Thyroid gland (tissue), 4 donors: Measurements from ENCODE around the gene FHOD3. TPM values are rescaled to one million over a fixed set of nuclear protein-coding genes. Genes with fewer than 3 reads are reported as not detected.

Experiments used
- DNase-seq, 2 donors: peaks; one replicate each; pipeline ENCODE4 v3.0.0-alpha.2; 2019
- H3K27ac ChIP-seq, 3 donors: fragments of 200-600 bp; sonication (generic); 1 replicate in 2 of 3; 2 replicates in 1 of 3; pipeline ENCODE4 v1.5.1; 2016 to 2019; ENCODE audit warnings: mild to moderate bottlenecking in 1 of 3, moderate library complexity in 1 of 3
- H3K27me3 ChIP-seq: fragments of 200-600 bp; sonication (generic); one replicate; pipeline ENCODE4 v1.5.1; 2019
- H3K36me3 ChIP-seq, 2 donors: fragments of 200-600 bp; sonication (generic); one replicate each; pipeline ENCODE4 v1.5.1; 2016 to 2019
- H3K4me1 ChIP-seq, 2 donors: fragments of 200-600 bp; sonication (generic); one replicate each; pipeline ENCODE4 v1.5.1; 2017 to 2019
- H3K4me3 ChIP-seq, 3 donors: fragments of 200-600 bp; sonication (generic); replicated peaks in 1 of 3; 1 replicate in 2 of 3; 2 replicates in 1 of 3; pipeline ENCODE4 v1.5.1; 2016; ENCODE audit warnings: mild to moderate bottlenecking in 1 of 3
- H3K9me3 ChIP-seq: fragments of 200-600 bp; sonication (generic); one replicate; pipeline ENCODE4 v1.5.1; 2017
- POLR2A ChIP-seq, 2 donors: fragments of 450-650 bp; IDR thresholded peaks; one replicate each; pipeline ENCODE4 v1.6.1; 2017; ENCODE audit warnings: antibody characterized with exemption in 2 of 2, mild to moderate bottlenecking in 2 of 2, moderate library complexity in 1 of 2
- WGBS, 2 donors: methylation state at CpG; one replicate each; pipeline ENCODE4 v1.1.5; 2017; 5-methylcytosine and 5-hydroxymethylcytosine counted together
- intact Hi-C: fragments of 100-400 bp; cut with DNase I; formaldehyde crosslinking; loops from one replicate; pipeline ENCODE4 v1.15.1; 2023
- total RNA-seq, 4 donors: library from RNA; depleted of rRNA; stranded (reverse); fragments of >200 nt; gene quantifications; one replicate each; pipeline ENCODE4 v1.2.3, GENCODE V29; 2016
- TF ChIP-seq, protein P1 (sequence below), 6 experiments: fragments of 200-600 bp in 3 of 6; fragments of 450-650 bp in 3 of 6; sonication (generic) in 3 of 6; IDR thresholded peaks; one replicate each; pipeline ENCODE4 v1.5.1; 2016 to 2019; ENCODE audit warnings: antibody characterized with exemption in 6 of 6, mild to moderate bottlenecking in 2 of 6, inconsistent platforms in 1 of 6, moderate library complexity in 1 of 6

Gene FHOD3
- total RNA-seq, 4 donors from 2014 or later, result 1.6 to 6.9 (median 4.8) TPM

DNA sequence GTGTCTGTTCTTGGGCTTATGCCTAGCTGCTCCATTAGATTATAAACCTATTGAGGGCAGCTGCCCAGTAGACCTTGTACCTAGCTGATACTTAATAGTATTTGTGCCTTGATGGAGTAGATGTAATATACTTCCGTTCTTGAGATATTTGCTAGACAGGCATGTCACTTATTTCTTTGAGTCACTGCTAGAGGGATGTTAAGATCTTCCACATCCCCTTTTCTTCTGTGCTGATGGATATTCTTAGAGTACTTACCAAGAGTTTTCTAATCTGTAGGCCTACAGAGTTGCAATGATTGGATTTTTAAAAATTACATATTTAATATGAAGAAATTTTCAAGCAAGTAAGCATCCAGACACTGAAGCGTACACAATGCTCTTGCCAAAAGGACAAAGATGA lies 304.6 kb downstream of the FHOD3 start:
- 95 to 96% methylated on average over 2 of the region's 2 CpGs for WGBS, 2 donors
- Histone ChIP-seq H3K27ac (no peak overlapping the region), H3K36me3 (no peaks in the 10 kb centered on the region), H3K4me3 (no peak overlapping the region), H3K4me1 (no peaks in the 10 kb centered on the region), H3K9me3 (no peaks in the 10 kb centered on the region), H3K27me3 (no peaks in the 10 kb centered on the region)
- intact Hi-C loops, result no loop called here
- no peak for TF ChIP-seq POLR2A (IDR thresholded peaks at IDR 0.05)
- TF ChIP-seq, protein P1, sequence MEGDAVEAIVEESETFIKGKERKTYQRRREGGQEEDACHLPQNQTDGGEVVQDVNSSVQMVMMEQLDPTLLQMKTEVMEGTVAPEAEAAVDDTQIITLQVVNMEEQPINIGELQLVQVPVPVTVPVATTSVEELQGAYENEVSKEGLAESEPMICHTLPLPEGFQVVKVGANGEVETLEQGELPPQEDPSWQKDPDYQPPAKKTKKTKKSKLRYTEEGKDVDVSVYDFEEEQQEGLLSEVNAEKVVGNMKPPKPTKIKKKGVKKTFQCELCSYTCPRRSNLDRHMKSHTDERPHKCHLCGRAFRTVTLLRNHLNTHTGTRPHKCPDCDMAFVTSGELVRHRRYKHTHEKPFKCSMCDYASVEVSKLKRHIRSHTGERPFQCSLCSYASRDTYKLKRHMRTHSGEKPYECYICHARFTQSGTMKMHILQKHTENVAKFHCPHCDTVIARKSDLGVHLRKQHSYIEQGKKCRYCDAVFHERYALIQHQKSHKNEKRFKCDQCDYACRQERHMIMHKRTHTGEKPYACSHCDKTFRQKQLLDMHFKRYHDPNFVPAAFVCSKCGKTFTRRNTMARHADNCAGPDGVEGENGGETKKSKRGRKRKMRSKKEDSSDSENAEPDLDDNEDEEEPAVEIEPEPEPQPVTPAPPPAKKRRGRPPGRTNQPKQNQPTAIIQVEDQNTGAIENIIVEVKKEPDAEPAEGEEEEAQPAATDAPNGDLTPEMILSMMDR (IDR thresholded peaks at IDR 0.05), result no peak
- DNase-seq, result no peak

DNA sequence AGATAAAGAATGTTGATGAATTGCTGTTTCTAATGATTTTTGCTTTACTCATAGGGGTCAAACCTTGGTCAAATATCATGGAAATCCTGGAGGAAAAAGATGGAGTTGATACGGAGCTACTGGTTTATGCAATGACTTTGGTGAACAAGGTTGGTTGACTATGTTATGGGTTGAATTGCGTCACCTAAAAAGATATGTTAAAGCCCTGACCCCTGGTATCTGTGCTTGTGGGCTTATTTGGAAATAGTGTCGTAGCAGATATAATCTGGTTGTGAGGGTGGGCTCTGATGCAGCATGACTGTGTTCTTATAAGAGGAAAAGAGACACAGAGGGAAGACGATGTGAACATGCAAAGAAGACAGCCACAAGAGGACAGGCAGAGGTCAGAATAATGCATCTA lies 305.1 kb downstream of the FHOD3 start:
- H3K4me1 ChIP-seq, result no peaks in the 10 kb centered on the region
- DNase-seq, result no peak
- TF ChIP-seq, protein P1 (IDR thresholded peaks at IDR 0.05), result no peak
- no peak for TF ChIP-seq POLR2A (IDR thresholded peaks at IDR 0.05)
- no peak overlapping the region for H3K27ac ChIP-seq
- no peaks in the 10 kb centered on the region for H3K36me3 ChIP-seq
- H3K27me3 ChIP-seq, result no peaks in the 10 kb centered on the region
- intact Hi-C loops, result no loop called here
- WGBS, 2 donors, result 88 to 90% methylated on average over 4 of the region's 4 CpGs
- no peak overlapping the region for H3K4me3 ChIP-seq
- H3K9me3 ChIP-seq, result no peaks in the 10 kb centered on the region

DNA sequence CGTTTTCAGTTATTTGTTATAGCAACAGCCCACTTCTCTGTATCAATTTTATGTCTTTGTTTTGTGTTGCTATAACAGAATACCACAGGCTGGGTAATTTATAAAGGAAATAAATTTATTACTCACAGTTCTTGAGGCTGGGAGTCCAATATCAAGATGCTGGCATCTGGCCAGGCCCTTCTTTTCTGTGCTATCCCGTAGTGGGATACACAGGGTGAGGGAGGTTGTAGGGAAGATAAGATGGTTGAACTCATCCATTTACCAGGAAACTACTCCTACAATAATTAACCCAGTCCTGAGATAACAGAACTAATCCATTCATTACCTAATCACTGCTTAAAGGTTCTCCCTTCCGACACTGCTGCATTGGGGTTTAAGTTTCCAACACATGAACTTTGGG lies 310.6 kb downstream of the FHOD3 start:
- WGBS, 2 donors, result 67 to 70% methylated on average over 3 of the region's 3 CpGs
- no peaks in the 10 kb centered on the region for H3K4me1 ChIP-seq
- no peak for DNase-seq
- H3K36me3 ChIP-seq, result no peaks in the 10 kb centered on the region
- no peaks in the 10 kb centered on the region for H3K9me3 ChIP-seq
- intact Hi-C loops, result no loop called here
- TF ChIP-seq POLR2A (IDR thresholded peaks at IDR 0.05), result no peak
- TF ChIP-seq, protein P1 (IDR thresholded peaks at IDR 0.05), result no peak
- H3K27ac ChIP-seq, result no peak overlapping the region
- H3K4me3 ChIP-seq, result no peak overlapping the region
- no peaks in the 10 kb centered on the region for H3K27me3 ChIP-seq

DNA sequence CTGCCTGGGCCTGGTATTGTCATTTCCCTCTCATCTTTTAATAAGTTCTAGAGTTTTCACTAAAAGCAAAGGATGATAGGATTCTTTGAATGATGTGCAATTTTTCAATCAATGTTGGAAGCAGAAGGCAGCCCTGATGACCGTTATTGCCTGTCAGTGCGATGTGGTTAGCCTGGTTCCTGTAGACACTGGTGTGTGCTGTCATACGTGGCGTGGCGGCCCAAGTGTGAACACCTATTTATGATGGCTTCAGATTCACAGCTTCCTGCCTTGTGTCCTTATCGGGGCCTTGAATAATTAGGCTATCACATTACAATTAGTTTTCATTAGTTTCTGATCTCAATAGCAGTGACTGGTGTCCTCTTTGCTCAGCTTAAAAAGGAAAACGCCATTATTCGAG lies 312.7 kb downstream of the FHOD3 start:
- no peak for DNase-seq
- WGBS, 2 donors, result 95% methylated on average over 8 of the region's 8 CpGs
- no peak overlapping the region for H3K27ac ChIP-seq
- intact Hi-C loops, result no loop called here
- no peaks in the 10 kb centered on the region for H3K9me3 ChIP-seq
- no peaks in the 10 kb centered on the region for H3K27me3 ChIP-seq
- H3K4me1 ChIP-seq, result no peaks in the 10 kb centered on the region
- no peak for TF ChIP-seq POLR2A (IDR thresholded peaks at IDR 0.05)
- TF ChIP-seq, protein P1 (IDR thresholded peaks at IDR 0.05), result no peak
- H3K4me3 ChIP-seq, result no peak overlapping the region
- no peaks in the 10 kb centered on the region for H3K36me3 ChIP-seq

DNA sequence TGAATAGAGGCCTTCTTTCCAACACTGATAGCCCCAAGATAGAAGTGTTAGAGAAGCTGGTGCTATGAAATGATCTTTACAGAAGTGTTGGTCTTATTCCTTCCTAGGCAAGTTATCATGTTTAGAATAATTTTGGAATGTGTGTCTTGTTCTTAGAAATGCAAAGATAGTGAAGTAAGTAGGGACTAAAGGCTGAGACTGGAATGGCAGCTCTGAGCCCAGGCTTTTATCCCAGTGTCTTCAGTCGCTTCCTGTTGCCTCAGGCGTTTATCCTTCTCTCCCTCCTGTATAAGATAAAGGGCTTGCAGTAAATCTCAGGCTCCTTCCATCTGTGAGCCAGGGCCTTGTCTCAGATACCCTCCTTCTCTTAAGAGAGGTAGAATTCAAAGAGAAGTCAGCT lies 313.1 kb downstream of the FHOD3 start:
- TF ChIP-seq, protein P1 (IDR thresholded peaks at IDR 0.05), result no peak
- TF ChIP-seq POLR2A (IDR thresholded peaks at IDR 0.05), result no peak
- 76 to 83% methylated on average over 2 of the region's 2 CpGs for WGBS, 2 donors

More for the DNA sequence above, 313.1 kb downstream of the FHOD3 start:
- intact Hi-C loops, result no loop called here
- Histone ChIP-seq H3K4me3 (no peak overlapping the region), H3K9me3 (no peaks in the 10 kb centered on the region), H3K36me3 (no peaks in the 10 kb centered on the region), H3K4me1 (no peaks in the 10 kb centered on the region), H3K27me3 (no peaks in the 10 kb centered on the region), H3K27ac (no peak overlapping the region)
- no peak for DNase-seq
